IMR-90 (cell line): Measurements from ENCODE around the gene LPIN1. TPM values are rescaled to one million over a fixed set of nuclear protein-coding genes. Genes with fewer than 3 reads are reported as not detected.

Experiments used
- ATAC-seq: fragments of 200-7000 bp; cut with Tn5 transposase; 2 replicates; pipeline ENCODE4 v1.9.1; 2020; ENCODE audit warnings: low read depth, mild to moderate bottlenecking, moderate library complexity
- BruUV-seq: library from RNA; stranded (reverse); fragments of 400-500 nt; replicated peaks from 2 replicates; lab custom pipeline; 2021; lab: Mats Ljungman, UMichigan
- CTCF ChIA-PET: fragments of 300-600 bp; formaldehyde crosslinking; extraction: SDS; loops from one replicate; lab custom pipeline; 2021; ENCODE audit warnings: antibody characterized with exemption; lab: Yijun Ruan, JAX
- POLR2A ChIA-PET: fragments of 300-600 bp; sonication (Branson Sonifier 250); formaldehyde crosslinking; loops from one replicate; lab custom pipeline; 2022; ENCODE audit warnings: antibody characterized with exemption; ENCODE audit not compliant: unreplicated experiment; lab: Charles Lee
- DNase-seq: peaks from one replicate; pipeline ENCODE4 v3.0.0; 2013
- H2AFZ ChIP-seq: replicated peaks from 2 replicates; pipeline ENCODE3; 2013; ENCODE audit warnings: low read length, mild to moderate bottlenecking; ENCODE audit not compliant: poor library complexity
- H2AK5ac ChIP-seq: 2 replicates; pipeline ENCODE4 v1.6.1; 2013; ENCODE audit warnings: low read depth, low read length, inconsistent platforms
- H2AK9ac ChIP-seq: replicated peaks from 2 replicates; pipeline ENCODE3; 2013; ENCODE audit warnings: mild to moderate bottlenecking, low read depth, low read length, moderate library complexity; ENCODE audit not compliant: poor library complexity
- H2BK120ac ChIP-seq: 2 replicates; pipeline ENCODE4 v1.6.1; 2013; ENCODE audit warnings: low read depth, low read length, inconsistent platforms
- H2BK15ac ChIP-seq: 3 replicates; pipeline ENCODE4 v1.6.1; 2013; ENCODE audit warnings: low read depth, low read length, inconsistent platforms
- H2BK20ac ChIP-seq: 2 replicates; pipeline ENCODE4 v1.6.1; 2013; ENCODE audit warnings: low read depth, mild to moderate bottlenecking, inconsistent platforms, low read length, moderate library complexity
- H2BK5ac ChIP-seq: 2 replicates; pipeline ENCODE4 v1.6.1; 2013; ENCODE audit warnings: mild to moderate bottlenecking, low read depth, low read length, inconsistent platforms; ENCODE audit not compliant: poor library complexity, severe bottlenecking
- H3K14ac ChIP-seq: replicated peaks from 2 replicates; pipeline ENCODE4 v1.6.1; 2013; ENCODE audit warnings: low read depth, low read length, inconsistent platforms
- H3K18ac ChIP-seq: 2 replicates; pipeline ENCODE4 v1.6.1; 2013; ENCODE audit warnings: low read depth, low read length, control low read depth
- H3K23ac ChIP-seq: 2 replicates; pipeline ENCODE4 v1.6.1; 2013; ENCODE audit warnings: low read depth, low read length, inconsistent platforms
- H3K27ac ChIP-seq: 2 replicates; pipeline ENCODE4 v1.5.1; 2013; ENCODE audit warnings: mild to moderate bottlenecking, control low read depth, low read length; ENCODE audit not compliant: insufficient read depth
- H3K27me3 ChIP-seq: 2 replicates; pipeline ENCODE4 v1.6.1; 2013; ENCODE audit warnings: low read length; ENCODE audit not compliant: control insufficient read depth, insufficient read depth
- H3K36me3 ChIP-seq: 2 replicates; pipeline ENCODE4 v1.6.1; 2013; ENCODE audit warnings: low read length, mixed read lengths; ENCODE audit not compliant: control insufficient read depth, insufficient read depth
- H3K4ac ChIP-seq: 2 replicates; pipeline ENCODE4 v1.6.1; 2013; ENCODE audit warnings: low read depth, low read length, inconsistent platforms
- H3K4me1 ChIP-seq: 2 replicates; pipeline ENCODE4 v1.6.1; 2013; ENCODE audit warnings: low read length, mixed read lengths; ENCODE audit not compliant: control insufficient read depth, insufficient read depth
- H3K4me2 ChIP-seq: 2 replicates; pipeline ENCODE4 v1.6.1; 2013; ENCODE audit warnings: low read depth, mild to moderate bottlenecking, control low read depth, low read length, moderate library complexity
- H3K4me3 ChIP-seq: 2 replicates; pipeline ENCODE4 v1.5.1; 2013; ENCODE audit warnings: low read depth, mild to moderate bottlenecking, control low read depth, low read length, moderate library complexity; ENCODE audit not compliant: insufficient read depth
- H3K56ac ChIP-seq: 2 replicates; pipeline ENCODE4 v1.6.1; 2013; ENCODE audit warnings: low read length, inconsistent platforms; ENCODE audit not compliant: insufficient read depth; ENCODE audit errors: extremely low read depth
- H3K79me1 ChIP-seq, 2 experiments: 2 replicates each; pipeline ENCODE4 v1.6.1; 2013; ENCODE audit warnings: low read length in 2 of 2, inconsistent platforms in 1 of 2, low read depth in 1 of 2
- H3K9ac ChIP-seq: 2 replicates; pipeline ENCODE4 v1.6.1; 2013; ENCODE audit warnings: low read depth, low read length, control low read depth
- H3K9me1 ChIP-seq: 2 replicates; pipeline ENCODE4 v1.6.1; 2013; ENCODE audit warnings: low read length, inconsistent platforms; ENCODE audit not compliant: insufficient read depth
- H3K9me3 ChIP-seq: 2 replicates; pipeline ENCODE4 v1.6.1; 2013; ENCODE audit warnings: low read length; ENCODE audit not compliant: control insufficient read depth, insufficient read depth
- H4K20me1 ChIP-seq: 2 replicates; pipeline ENCODE4 v1.6.1; 2013; ENCODE audit warnings: low read length, inconsistent platforms; ENCODE audit not compliant: insufficient read depth
- H4K5ac ChIP-seq: 2 replicates; pipeline ENCODE4 v1.6.1; 2013; ENCODE audit warnings: mild to moderate bottlenecking, low read depth, low read length, control low read depth
- H4K8ac ChIP-seq, 2 experiments: 2 replicates each; pipeline ENCODE4 v1.6.1; 2013; ENCODE audit warnings: low read depth in 2 of 2, low read length in 2 of 2, control low read depth in 1 of 2, inconsistent platforms in 1 of 2
- H4K91ac ChIP-seq: 2 replicates; pipeline ENCODE4 v1.6.1; 2013; ENCODE audit warnings: low read depth, low read length, inconsistent platforms; ENCODE audit not compliant: insufficient read depth
- BHLHE40 ChIP-seq: fragments of 150-350 bp; IDR thresholded peaks from 2 replicates; pipeline ENCODE4 v1.6.1; 2016; ENCODE audit warnings: mild to moderate bottlenecking, low read depth, low read length
- CEBPB ChIP-seq: IDR thresholded peaks from 2 replicates; pipeline ENCODE4 v1.6.1; 2012; ENCODE audit warnings: low read depth, low read length, improper control_type of control experiment
- CHD1 ChIP-seq: IDR thresholded peaks from 2 replicates; pipeline ENCODE4 v1.6.1; 2012; ENCODE audit warnings: low read depth, low read length, improper control_type of control experiment
- ELK1 ChIP-seq: fragments of 150-350 bp; IDR thresholded peaks from 2 replicates; pipeline ENCODE4 v1.6.1; 2016; ENCODE audit warnings: low read depth, mild to moderate bottlenecking, low read length, moderate library complexity, borderline replicate concordance
- FOS ChIP-seq: fragments of 150-350 bp; IDR thresholded peaks from 2 replicates; pipeline ENCODE4 v1.6.1; 2016; ENCODE audit warnings: low read depth, low read length
- MAFK ChIP-seq: IDR thresholded peaks from 2 replicates; pipeline ENCODE4 v1.6.1; 2012; ENCODE audit warnings: low read depth, low read length, improper control_type of control experiment
- MAZ ChIP-seq: IDR thresholded peaks from 2 replicates; pipeline ENCODE4 v1.6.1; 2012; ENCODE audit warnings: low read depth, mild to moderate bottlenecking, low read length, improper control_type of control experiment, moderate library complexity, borderline replicate concordance
- MXI1 ChIP-seq: IDR thresholded peaks from 2 replicates; pipeline ENCODE4 v1.6.1; 2012; ENCODE audit warnings: low read depth, mild to moderate bottlenecking, low read length, moderate library complexity, borderline replicate concordance
- POLR2A ChIP-seq: IDR thresholded peaks from 2 replicates; pipeline ENCODE4 v1.6.1; 2012; ENCODE audit warnings: mild to moderate bottlenecking, low read depth, low read length
- RAD21 ChIP-seq: IDR thresholded peaks from 2 replicates; pipeline ENCODE4 v1.6.1; 2012; ENCODE audit warnings: low read length, improper control_type of control experiment
- RCOR1 ChIP-seq: IDR thresholded peaks from 2 replicates; pipeline ENCODE4 v1.6.1; 2012; ENCODE audit warnings: mild to moderate bottlenecking, low read length, improper control_type of control experiment; ENCODE audit not compliant: insufficient replicate concordance
- RFX5 ChIP-seq: IDR thresholded peaks from 2 replicates; pipeline ENCODE4 v1.8.0; 2012; ENCODE audit warnings: low read depth, mild to moderate bottlenecking, low read length, moderate library complexity
- SMC3 ChIP-seq: fragments of 150-350 bp; IDR thresholded peaks from 2 replicates; pipeline ENCODE4 v1.6.1; 2016; ENCODE audit warnings: low read depth, mild to moderate bottlenecking, antibody characterized with exemption, low read length, moderate library complexity
- USF2 ChIP-seq: fragments of 150-350 bp; IDR thresholded peaks from 2 replicates; pipeline ENCODE4 v1.6.1; 2017; ENCODE audit warnings: mild to moderate bottlenecking, antibody characterized with exemption, low read length, low read depth
- WGBS, 2 experiments: methylation state at CpG; one replicate each; pipeline versions ENCODE4 v1.1.5 to v1.1.7; 2013; ENCODE audit warnings: missing lambda C conversion rate in 2 of 2; ENCODE audit not compliant: insufficient read length in 1 of 2; ENCODE audit errors: extremely low coverage in 2 of 2; 5-methylcytosine and 5-hydroxymethylcytosine counted together
- dilution Hi-C: fragments of 300-500 bp; cut with HindIII; formaldehyde crosslinking; loops from one replicate; pipeline ENCODE4 v1.14.3; 2018; ENCODE audit warnings: low sequenced_read_pairs; ENCODE audit not compliant: unreplicated experiment
- in situ Hi-C: fragments of 300-500 bp; cut with MboI; formaldehyde crosslinking; loops from 3 replicates; pipeline ENCODE4 v1.14.3; 2019; ENCODE audit warnings: low sequenced_read_pairs, inconsistent platforms, mixed read lengths
- intact Hi-C: fragments of 100-400 bp; cut with micrococcal nuclease; formaldehyde crosslinking; loops from 2 replicates; pipeline ENCODE4 v1.10.0; 2022
- polyA plus RNA-seq, 3 experiments: library from polyadenylated mRNA; depleted of rRNA; stranded (reverse); fragments of >200 nt; gene quantifications; 2 replicates each; pipeline ENCODE4 v1.2.3, GENCODE V29; 2012; ENCODE audit warnings: low replicate concordance in 1 of 3
- total RNA-seq: library from RNA; depleted of rRNA; stranded (reverse); fragments of >200 nt; gene quantifications from 2 replicates; pipeline ENCODE4 v1.2.3, GENCODE V29; 2012

LPIN1 gene
- total and polyA plus RNA-seq, 2 of the 4 experiments (the other 2 are of a cell fraction): 21.3 to 25.1 TPM

GRCh38 chr2:11869391-11869991, 123.1 kb downstream of the LPIN1 start:
- Histone ChIP-seq H3K36me3 (no peaks in the 10 kb centered on the region), H2BK20ac (no peak overlapping the region), H4K91ac (no peak overlapping the region), H3K23ac (no peak overlapping the region), H3K9ac (no peak overlapping the region), H2AFZ (no peak overlapping the region), H4K20me1 (no peaks in the 10 kb centered on the region), H3K14ac (no peak overlapping the region), H3K79me1 (no peaks in the 10 kb centered on the region), H2BK15ac (no peak overlapping the region), H3K4ac (no peak overlapping the region), H3K9me1 (no peaks in the 10 kb centered on the region), H3K4me1 (peaks cover 4% of the 10 kb centered on the region), H4K5ac (no peak overlapping the region), H4K8ac (no peak overlapping the region), H3K4me3 (no peak overlapping the region), H2AK5ac (no peak overlapping the region), H3K4me2 (no peak overlapping the region), H3K18ac (no peak overlapping the region), H3K27me3 (no peaks in the 10 kb centered on the region), H2BK120ac (no peak overlapping the region), H3K9me3 (peaks cover 2% of the 10 kb centered on the region; the same call in 1 of the 2 replicates), H3K27ac (no peak overlapping the region), H2AK9ac (no peak overlapping the region), H2BK5ac (no peak overlapping the region), H3K56ac (no peak overlapping the region)
- ChIA-PET POLR2A (no interaction called here), CTCF (no interaction called here)
- in situ Hi-C loops (loop anchor here (10.0 kb wide), 1 partner anchor 845 kb away; the partner anchor contains the start of gene TRIB2), dilution Hi-C loops (no loop called here), intact Hi-C loops (no loop called here)
- no TSS peak for BruUV-seq
- ATAC-seq (no peak), DNase-seq (no peak)
- 100% methylated on average over 1 of the region's 8 CpGs; no CpG with 5 or more reads in 1 of the 2 experiments for WGBS, 2 experiments
- TF ChIP-seq RCOR1 (no peak), POLR2A (no peak), USF2 (no peak), CHD1 (no peak), RFX5 (no peak), ELK1 (no peak), MXI1 (no peak), FOS (no peak), SMC3 (no peak), CEBPB (no peak), MAFK (no peak), BHLHE40 (no peak), RAD21 (no peak), MAZ (no peak)
